ENCODE measurements around the gene CTNND2. TPM values are rescaled to one million over a fixed set of nuclear protein-coding genes. Genes with fewer than 3 reads are reported as not detected.
A peak's percentile ranks its signal among the peaks of the same experiment; 100 is the strongest.

Gene CTNND2
- total RNA-seq, 2 donors from 2014 or later, result 0.82 to 0.95 TPM

- DNase-seq, result no peak
- intact Hi-C loops (cut with DNase I, micrococcal nuclease), result no loop called here
- no peak for ATAC-seq
Observed at GRCh38 chr5:11269515-11269914, 634.7 kb downstream of the CTNND2 start.

GRCh38 chr5:11268891-11269290 is 635.4 kb downstream of the CTNND2 start:
- intact Hi-C loops (cut with DNase I, micrococcal nuclease), result no loop called here
- ATAC-seq (no peak), DNase-seq (no peak)

- no peak for ATAC-seq
- intact Hi-C loops (cut with DNase I, micrococcal nuclease), result no loop called here
- no peak for DNase-seq
Observed at GRCh38 chr5:11266331-11266730, 637.9 kb downstream of the CTNND2 start.

GRCh38 chr5:11261241-11261640 is 643.0 kb downstream of the CTNND2 start:
- no peak for ATAC-seq
- intact Hi-C loops (cut with DNase I, micrococcal nuclease), result no loop called here

GRCh38 chr5:11258001-11258400 is 646.2 kb downstream of the CTNND2 start:
- no peak for ATAC-seq
- DNase-seq, result no peak
- intact Hi-C loops (cut with DNase I, micrococcal nuclease), result no loop called here

More at GRCh38 chr5:11261241-11261640, 643.0 kb downstream of the CTNND2 start:
- no peak for DNase-seq

- intact Hi-C loops (cut with DNase I, micrococcal nuclease), result no loop called here
- ATAC-seq, result no peak
- no peak for DNase-seq
Observed at GRCh38 chr5:11252523-11252922, 651.7 kb downstream of the CTNND2 start.

GRCh38 chr5:11252075-11252474 is 652.2 kb downstream of the CTNND2 start:
- intact Hi-C loops (cut with DNase I, micrococcal nuclease), result no loop called here
- no peak for ATAC-seq
- no peak for DNase-seq

GRCh38 chr5:11251247-11251646 is 653.0 kb downstream of the CTNND2 start:
- DNase-seq (no peak), ATAC-seq (no peak)
- intact Hi-C loops (cut with DNase I, micrococcal nuclease), result no loop called here

GRCh38 chr5:11248966-11249365 is 655.3 kb downstream of the CTNND2 start:
- intact Hi-C loops (cut with DNase I, micrococcal nuclease), result no loop called here
- DNase-seq, result no peak
- ATAC-seq, result peak; percentile 46

- intact Hi-C loops (cut with DNase I, micrococcal nuclease), result no loop called here
- ATAC-seq, result no peak
- DNase-seq, result no peak
Observed at GRCh38 chr5:11247224-11247623, 657.0 kb downstream of the CTNND2 start.

GRCh38 chr5:11240293-11241190 is 663.7 kb downstream of the CTNND2 start:
- ATAC-seq, result no peak
- intact Hi-C loops (cut with DNase I, micrococcal nuclease), result no loop called here
- DNase-seq, result no peak

GRCh38 chr5:11239261-11240015 is 664.8 kb downstream of the CTNND2 start:
- ATAC-seq (no peak), DNase-seq (no peak)
- intact Hi-C loops (cut with DNase I, micrococcal nuclease), result no loop called here

- intact Hi-C loops (cut with DNase I, micrococcal nuclease), result no loop called here
- ATAC-seq (no peak), DNase-seq (no peak)
Observed at GRCh38 chr5:11234501-11234911, 669.7 kb downstream of the CTNND2 start.

- intact Hi-C loops (cut with DNase I, micrococcal nuclease), result no loop called here
- DNase-seq (no peak), ATAC-seq (no peak)
Observed at GRCh38 chr5:11230890-11231289, 673.4 kb downstream of the CTNND2 start.

GRCh38 chr5:11227064-11227463 is 677.2 kb downstream of the CTNND2 start:
- ATAC-seq (peak; percentile 26), DNase-seq (no peak)
- intact Hi-C loops (cut with DNase I, micrococcal nuclease), result no loop called here

GRCh38 chr5:11224436-11225187 is 679.6 kb downstream of the CTNND2 start:
- ATAC-seq (no peak), DNase-seq (no peak)
- intact Hi-C loops (cut with DNase I, micrococcal nuclease), result no loop called here

- ATAC-seq (no peak), DNase-seq (no peak)
- intact Hi-C loops (cut with DNase I, micrococcal nuclease), result no loop called here
Observed at GRCh38 chr5:11222169-11222568, 682.1 kb downstream of the CTNND2 start.

GRCh38 chr5:11214864-11215644 is 689.2 kb downstream of the CTNND2 start:
- intact Hi-C loops (cut with DNase I, micrococcal nuclease), result no loop called here
- DNase-seq, result no peak
- no peak for ATAC-seq

- no peak for ATAC-seq
- DNase-seq, result no peak
- intact Hi-C loops (cut with DNase I, micrococcal nuclease), result no loop called here
Observed at GRCh38 chr5:11212706-11213105, 691.5 kb downstream of the CTNND2 start.

All from left colon (tissue), 2 donors.